WTC11 (cell line): ENCODE results near the gene TMOD3.

Experiments used
- AFF4 ChIP-seq: sonication (generic); formaldehyde crosslinking; IDR thresholded peaks from 2 replicates; pipeline ENCODE4 v1.8.1; 2023; ENCODE audit warnings: mild to moderate bottlenecking, missing genetic modification reagents, borderline replicate concordance
- CTCF ChIP-seq: fragments of 200-600 bp; IDR thresholded peaks from 2 replicates; pipeline ENCODE4 v1.8.0; 2022; ENCODE audit warnings: antibody characterized with exemption
- EMX1 ChIP-seq: fragments of 250-450 bp; sonication (Bioruptor Pico); IDR thresholded peaks from 2 replicates; pipeline ENCODE4 v1.8.0; 2021; ENCODE audit warnings: mild to moderate bottlenecking
- JAZF1 ChIP-seq: fragments of 250-450 bp; sonication (Bioruptor Pico); IDR thresholded peaks from 2 replicates; pipeline ENCODE4 v1.9.0; 2021; ENCODE audit warnings: moderate library complexity, mild to moderate bottlenecking, inconsistent platforms
- JUN ChIP-seq: sonication (generic); formaldehyde crosslinking; IDR thresholded peaks from 2 replicates; pipeline ENCODE4 v1.8.0; 2023; ENCODE audit warnings: mild to moderate bottlenecking, missing genetic modification reagents
- MAX ChIP-seq: sonication (generic); formaldehyde crosslinking; IDR thresholded peaks from 2 replicates; pipeline ENCODE4 v1.8.0; 2022; ENCODE audit warnings: mild to moderate bottlenecking, missing genetic modification reagents
- RELA ChIP-seq: sonication (generic); formaldehyde crosslinking; IDR thresholded peaks from 2 replicates; pipeline ENCODE4 v1.8.1; 2022; ENCODE audit warnings: missing genetic modification reagents, mild to moderate bottlenecking, borderline replicate concordance
- SMAD4 ChIP-seq: sonication (generic); formaldehyde crosslinking; IDR thresholded peaks from 2 replicates; pipeline ENCODE4 v1.8.0; 2022; ENCODE audit warnings: mild to moderate bottlenecking, missing genetic modification reagents
- ZNF219 ChIP-seq: sonication (generic); formaldehyde crosslinking; IDR thresholded peaks from 2 replicates; pipeline ENCODE4 v1.8.0; 2023; ENCODE audit warnings: missing genetic modification reagents, mild to moderate bottlenecking, borderline replicate concordance
- ZNF671 ChIP-seq: fragments of 250-450 bp; sonication (Bioruptor Pico); IDR thresholded peaks from 2 replicates; pipeline ENCODE4 v1.8.0; 2021; ENCODE audit warnings: mild to moderate bottlenecking

- no peak for TF ChIP-seq JAZF1 (CRISPR knock-in tag)
- TF ChIP-seq CTCF = no peak
- TF ChIP-seq SMAD4 (CRISPR knock-in tag) = no peak
- no peak for TF ChIP-seq MAX (CRISPR knock-in tag)
- TF ChIP-seq ZNF219 (CRISPR knock-in tag) = no peak
- TF ChIP-seq JUN (CRISPR knock-in tag) = no peak
- no peak for TF ChIP-seq AFF4 (CRISPR knock-in tag)
- no peak for TF ChIP-seq EMX1
- no peak for TF ChIP-seq ZNF671
- no peak for TF ChIP-seq RELA
Observed at GRCh38 chr15:51931638-51932037, 102.2 kb downstream of the TMOD3 start.
